CD14-positive monocyte (primary cell): Measurements from ENCODE around the gene SNTN. TPM values are rescaled to one million over a fixed set of nuclear protein-coding genes. Genes with fewer than 3 reads are reported as not detected.
"Not testable (repeated sequence)": the region's sequence is repeated elsewhere in the genome, so short reads cannot be mapped to it uniquely, and the experiment has no call there.

Experiments used
- DNase-seq, 3 donors: peaks; one replicate each; pipeline ENCODE4 v3.0.0-alpha.2; 2011 to 2022
- H2AFZ ChIP-seq: 2 replicates; pipeline ENCODE4 v1.6.0; 2012; ENCODE audit warnings: mild to moderate bottlenecking, low read depth, low read length, inconsistent platforms; ENCODE audit not compliant: insufficient read depth, poor library complexity, severe bottlenecking
- H3K27ac ChIP-seq, 2 donors: 1 replicate in 1 of 2; 2 replicates in 1 of 2; pipeline ENCODE4 v1.5.1; 2012 to 2013; ENCODE audit warnings: low read length in 2 of 2, control low read depth in 1 of 2, inconsistent platforms in 1 of 2, low read depth in 1 of 2, mild to moderate bottlenecking in 1 of 2
- H3K27me3 ChIP-seq, 2 donors: one replicate each; pipeline versions ENCODE4 v1.6.0 to v1.6.1; 2011 to 2013; ENCODE audit warnings: low read length in 2 of 2; ENCODE audit not compliant: control insufficient read depth in 2 of 2, insufficient read depth in 2 of 2
- H3K36me3 ChIP-seq, 2 donors: replicated peaks in 1 of 2; 1 replicate in 1 of 2; 2 replicates in 1 of 2; pipeline versions ENCODE4 v1.5.1 to v1.6.1; 2012 to 2013; ENCODE audit warnings: low read length in 2 of 2, control low read depth in 1 of 2, inconsistent platforms in 1 of 2, mild to moderate bottlenecking in 1 of 2; ENCODE audit not compliant: insufficient read depth in 2 of 2, control insufficient read depth in 1 of 2
- H3K4me1 ChIP-seq, 2 donors: 1 replicate in 1 of 2; 2 replicates in 1 of 2; pipeline versions ENCODE4 v1.5.1 to v1.6.1; 2012 to 2013; ENCODE audit warnings: low read length in 2 of 2, control low read depth in 1 of 2, inconsistent platforms in 1 of 2, mild to moderate bottlenecking in 1 of 2, moderate library complexity in 1 of 2; ENCODE audit not compliant: insufficient read depth in 2 of 2, control insufficient read depth in 1 of 2
- H3K4me2 ChIP-seq: replicated peaks from 2 replicates; pipeline ENCODE3; 2012; ENCODE audit warnings: low read length, moderate library complexity, mild to moderate bottlenecking; ENCODE audit not compliant: poor library complexity, severe bottlenecking; ENCODE audit errors: extremely low read depth
- H3K4me3 ChIP-seq, 3 experiments: fragments of 200-600 bp in 1 of 3; sonication (generic) in 1 of 3; replicated peaks in 1 of 3; 1 replicate in 2 of 3; 2 replicates in 1 of 3; pipeline ENCODE4 v1.5.1; 2011 to 2013; ENCODE audit warnings: low read length in 3 of 3, mild to moderate bottlenecking in 3 of 3, control low read depth in 2 of 3, low read depth in 2 of 3, inconsistent platforms in 1 of 3, moderate library complexity in 1 of 3
- H3K79me2 ChIP-seq: 2 replicates; pipeline ENCODE4 v1.6.0; 2012; ENCODE audit warnings: mild to moderate bottlenecking, control low read depth, inconsistent platforms, low read length, moderate library complexity; ENCODE audit not compliant: insufficient read depth
- H3K9ac ChIP-seq: 2 replicates; pipeline ENCODE4 v1.6.0; 2017; ENCODE audit warnings: low read length, mild to moderate bottlenecking; ENCODE audit not compliant: insufficient read depth, poor library complexity, severe bottlenecking
- H3K9me3 ChIP-seq, 2 donors: replicated peaks in 1 of 2; 1 replicate in 1 of 2; 2 replicates in 1 of 2; pipeline versions ENCODE4 v1.5.1 to v1.6.1; 2012 to 2013; ENCODE audit warnings: low read length in 2 of 2, control low read depth in 1 of 2; ENCODE audit not compliant: control insufficient read depth in 1 of 2, insufficient read depth in 1 of 2
- H4K20me1 ChIP-seq: 2 replicates; pipeline ENCODE4 v1.6.0; 2012; ENCODE audit warnings: mild to moderate bottlenecking, low read length, control low read depth, moderate library complexity; ENCODE audit not compliant: insufficient read depth
- H3K27ac Mint-ChIP-seq, 7 donors: one replicate each; pipeline ENCODE4 v1.8.0; 2020; ENCODE audit warnings: mild to moderate bottlenecking in 7 of 7, mixed read lengths in 7 of 7, moderate library complexity in 6 of 7, inconsistent platforms in 2 of 7
- H3K27me3 Mint-ChIP-seq, 3 donors: one replicate each; pipeline ENCODE4 v1.8.0; 2021 to 2022; ENCODE audit warnings: low read depth in 3 of 3, mild to moderate bottlenecking in 3 of 3, mixed read lengths in 3 of 3, moderate library complexity in 3 of 3, inconsistent platforms in 1 of 3
- H3K36me3 Mint-ChIP-seq, 2 donors: one replicate each; pipeline ENCODE4 v1.8.0; 2020; ENCODE audit warnings: mixed read lengths in 2 of 2, inconsistent platforms in 1 of 2, mild to moderate bottlenecking in 1 of 2
- H3K4me1 Mint-ChIP-seq: one replicate; pipeline ENCODE4 v1.8.0; 2020; ENCODE audit warnings: mild to moderate bottlenecking, mixed read lengths
- H3K4me3 Mint-ChIP-seq, 2 donors: one replicate each; pipeline ENCODE4 v1.8.0; 2020; ENCODE audit warnings: mild to moderate bottlenecking in 2 of 2, mixed read lengths in 2 of 2, moderate library complexity in 1 of 2
- H3K9me3 Mint-ChIP-seq, 7 donors: one replicate each; pipeline ENCODE4 v1.8.0; 2020 to 2022; ENCODE audit warnings: mixed read lengths in 7 of 7, mild to moderate bottlenecking in 6 of 7, moderate library complexity in 6 of 7, inconsistent platforms in 2 of 7
- WGBS: methylation state at CpG from one replicate; pipeline ENCODE4 v1.1.5; 2013; ENCODE audit warnings: missing lambda C conversion rate; ENCODE audit not compliant: insufficient coverage; 5-methylcytosine and 5-hydroxymethylcytosine counted together
- intact Hi-C, 2 donors: fragments of 100-400 bp; cut with micrococcal nuclease; formaldehyde crosslinking; loops; one replicate each; pipeline versions ENCODE4 v1.15.0 to v1.15.1; 2023
- polyA plus RNA-seq, 3 donors: library from polyadenylated mRNA; depleted of rRNA in 1 of 3; unstranded in 2 of 3; stranded (reverse) in 1 of 3; fragments of 300-500 nt in 2 of 3; fragments of >200 nt in 1 of 3; fragmentation: Illumina TruSeq in 2 of 3; gene quantifications; 1 replicate in 2 of 3; 2 replicates in 1 of 3; pipeline ENCODE4 v1.2.3, GENCODE V29; 2012 to 2021
- TF ChIP-seq, protein P1 (sequence below): fragments of 200-600 bp; IDR thresholded peaks from one replicate; pipeline ENCODE4 v1.8.0; 2022; ENCODE audit warnings: antibody characterized with exemption, mild to moderate bottlenecking

The SNTN gene
- polyA plus RNA-seq, 3 donors: not detected

DNA sequence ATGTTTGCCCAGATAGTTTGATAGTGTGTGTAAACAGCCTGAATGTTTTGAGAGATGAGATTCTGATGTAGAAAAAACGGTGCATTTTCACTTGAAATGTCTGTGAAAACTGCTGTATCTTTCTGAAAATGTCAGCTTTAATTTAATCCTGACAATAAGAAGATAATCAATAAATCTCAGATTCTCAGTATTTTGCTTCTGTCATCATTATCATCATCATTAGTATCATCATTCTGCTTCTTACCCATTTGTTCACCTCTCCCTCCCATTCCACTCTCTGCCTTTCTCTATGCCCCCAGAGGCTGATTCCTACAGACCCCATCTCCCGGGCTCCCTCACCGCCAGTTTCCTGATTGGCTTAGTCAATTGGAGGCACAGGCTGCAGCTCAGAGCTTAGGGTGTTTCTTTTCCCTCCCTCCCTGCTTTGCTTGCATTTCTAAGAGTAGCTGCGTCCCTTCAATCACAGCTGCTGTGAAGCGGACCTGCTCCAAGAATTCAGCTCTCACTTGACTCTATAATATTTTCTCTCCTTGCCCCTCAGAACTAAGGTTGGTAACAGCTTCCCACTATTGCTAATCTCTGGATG, 8.2 kb upstream of the SNTN start:
- Histone ChIP-seq H3K36me3 (no peaks in the 10 kb centered on the region), H2AFZ (no peak overlapping the region), H3K4me3 (no peak overlapping the region), H4K20me1 (no peaks in the 10 kb centered on the region), H3K79me2 (no peaks in the 10 kb centered on the region), H3K27ac (no peak overlapping the region), H3K4me1 (no peaks in the 10 kb centered on the region), H3K9me3 (no peaks in the 10 kb centered on the region), H3K4me2 (no peak overlapping the region), H3K9ac (no peak overlapping the region), H3K27me3 (no peaks in the 10 kb centered on the region)
- no peaks in the 10 kb centered on the region for H3K36me3 Mint-ChIP-seq
- no peaks in the 10 kb centered on the region for H3K4me1 Mint-ChIP-seq
- peaks cover 0 to 11% (median 7%) of the 10 kb centered on the region in 7 donors for H3K9me3 Mint-ChIP-seq
- no peak for DNase-seq
- WGBS: 79% methylated on average over 4 of the region's 5 CpGs
- TF ChIP-seq, protein P1, sequence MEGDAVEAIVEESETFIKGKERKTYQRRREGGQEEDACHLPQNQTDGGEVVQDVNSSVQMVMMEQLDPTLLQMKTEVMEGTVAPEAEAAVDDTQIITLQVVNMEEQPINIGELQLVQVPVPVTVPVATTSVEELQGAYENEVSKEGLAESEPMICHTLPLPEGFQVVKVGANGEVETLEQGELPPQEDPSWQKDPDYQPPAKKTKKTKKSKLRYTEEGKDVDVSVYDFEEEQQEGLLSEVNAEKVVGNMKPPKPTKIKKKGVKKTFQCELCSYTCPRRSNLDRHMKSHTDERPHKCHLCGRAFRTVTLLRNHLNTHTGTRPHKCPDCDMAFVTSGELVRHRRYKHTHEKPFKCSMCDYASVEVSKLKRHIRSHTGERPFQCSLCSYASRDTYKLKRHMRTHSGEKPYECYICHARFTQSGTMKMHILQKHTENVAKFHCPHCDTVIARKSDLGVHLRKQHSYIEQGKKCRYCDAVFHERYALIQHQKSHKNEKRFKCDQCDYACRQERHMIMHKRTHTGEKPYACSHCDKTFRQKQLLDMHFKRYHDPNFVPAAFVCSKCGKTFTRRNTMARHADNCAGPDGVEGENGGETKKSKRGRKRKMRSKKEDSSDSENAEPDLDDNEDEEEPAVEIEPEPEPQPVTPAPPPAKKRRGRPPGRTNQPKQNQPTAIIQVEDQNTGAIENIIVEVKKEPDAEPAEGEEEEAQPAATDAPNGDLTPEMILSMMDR: no peak
- intact Hi-C loops: no loop called here
- H3K4me3 Mint-ChIP-seq: no peak overlapping the region
- H3K27me3 Mint-ChIP-seq: peaks cover 3 to 5% (median 4%) of the 10 kb centered on the region in 3 donors
- no peak overlapping the region for H3K27ac Mint-ChIP-seq

DNA sequence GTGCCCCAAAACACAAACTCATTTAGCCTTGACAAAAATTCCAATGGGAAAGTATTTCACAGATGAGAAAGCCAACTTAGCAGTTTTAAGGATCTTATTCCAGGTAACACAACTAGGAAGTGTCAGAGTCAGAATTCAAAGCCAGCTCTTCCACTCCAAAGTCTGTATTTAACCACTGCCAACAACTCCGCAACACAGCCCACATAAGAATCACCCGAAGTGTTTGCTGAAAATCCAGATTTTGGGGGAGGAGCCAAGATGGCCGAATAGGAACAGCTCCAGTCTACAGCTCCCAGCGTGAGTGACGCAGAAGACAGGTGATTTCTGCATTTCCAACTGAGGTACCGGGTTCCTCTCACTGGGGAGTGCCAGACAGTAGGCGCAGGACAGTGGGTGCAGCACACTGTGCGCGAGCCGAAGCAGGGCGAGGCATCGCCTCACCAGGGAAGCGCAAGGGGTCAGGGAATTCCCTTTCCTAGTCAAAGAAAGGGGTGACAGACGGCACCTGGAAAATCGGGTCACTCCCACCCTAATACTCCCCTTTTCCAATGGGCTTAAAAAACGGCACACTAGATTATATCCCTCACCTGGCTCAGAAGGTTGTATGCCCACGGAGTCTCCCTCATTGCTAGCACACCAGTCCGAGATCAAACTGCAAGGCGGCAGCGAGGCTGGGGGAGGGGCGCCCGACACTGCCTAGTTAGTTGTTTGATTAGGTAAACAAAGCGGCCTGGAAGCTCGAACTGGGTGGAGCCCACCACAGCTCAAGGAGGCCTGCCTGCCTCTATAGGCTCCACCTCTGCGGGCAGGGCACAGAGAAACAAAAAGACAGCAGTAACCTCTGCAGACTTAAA, 7.3 kb upstream of the SNTN start:
- H3K4me3 Mint-ChIP-seq, H3K79me2 ChIP-seq, H3K4me1 ChIP-seq, H2AFZ ChIP-seq, H3K27me3 ChIP-seq, H3K36me3 Mint-ChIP-seq, H3K36me3 ChIP-seq, H3K27ac Mint-ChIP-seq, H3K4me2 ChIP-seq, H3K9ac ChIP-seq, H3K27ac ChIP-seq, DNase-seq, intact Hi-C loops, H4K20me1 ChIP-seq, H3K4me1 Mint-ChIP-seq, H3K9me3 ChIP-seq, H3K4me3 ChIP-seq, H3K27me3 Mint-ChIP-seq: not testable (repeated sequence)
- WGBS: 88% methylated on average over 12 of the region's 25 CpGs
- H3K9me3 Mint-ChIP-seq: peaks cover 0 to 12% (median 7%) of the 10 kb centered on the region in 7 donors
